Measurements from ENCODE around the gene FOXP1.

FOXP1 gene

GRCh38 chr3:71515636-71516365 lies 67.7 kb downstream of the FOXP1 start:
- Histone ChIP-seq H3K9ac (ENCODE audit: low read length) (no peak overlapping the region), H2AFZ (ENCODE audit: low read depth, low read length, severe bottlenecking) (no peak overlapping the region), H3K9me2 (replicated peaks; ENCODE audit: insufficient read depth, low read length) (no peaks in the 10 kb centered on the region), H3K4me2 (ENCODE audit: low read depth, low read length, poor library complexity, severe bottlenecking) (no peak overlapping the region), H3K27ac (ENCODE audit: low read depth, low read length) (no peak overlapping the region), H3K36me3 (ENCODE audit: low read length) (no peaks in the 10 kb centered on the region), H3K9me3 (ENCODE audit: insufficient read depth, low read length) (no peaks in the 10 kb centered on the region), H4K20me1 (ENCODE audit: low read depth, low read length) (no peaks in the 10 kb centered on the region), H3K4me3 (ENCODE audit: insufficient read depth, low read length, poor library complexity, severe bottlenecking) (no peak overlapping the region), H3F3A (ENCODE audit: insufficient read depth) (0 out of 2 replicates have a peak, but pooled peaks cover 7% of the 10 kb centered on the region), H3K27me3 (ENCODE audit: low read length) (no peaks in the 10 kb centered on the region), H3K79me2 (ENCODE audit: insufficient read depth, low read length) (no peaks in the 10 kb centered on the region)
- no peak for TF ChIP-seq CTCF (IDR thresholded peaks at IDR 0.05; ENCODE audit: insufficient read depth, low read length, poor library complexity, severe bottlenecking)
- TF ChIP-seq EZH2phosphoT487 (conservative IDR thresholded peaks at IDR 0.05; ENCODE audit: low read length): no peak

GRCh38 chr3:71514621-71515020 lies 68.9 kb downstream of the FOXP1 start:
- Histone ChIP-seq H3K9ac (ENCODE audit: low read length) (no peak overlapping the region), H3K9me3 (ENCODE audit: insufficient read depth, low read length) (no peaks in the 10 kb centered on the region), H3K4me3 (ENCODE audit: insufficient read depth, low read length, poor library complexity, severe bottlenecking) (no peak overlapping the region), H3K36me3 (ENCODE audit: low read length) (no peaks in the 10 kb centered on the region), H3K27ac (ENCODE audit: low read depth, low read length) (no peak overlapping the region), H3K79me2 (ENCODE audit: insufficient read depth, low read length) (no peaks in the 10 kb centered on the region), H3K9me2 (replicated peaks; ENCODE audit: insufficient read depth, low read length) (no peaks in the 10 kb centered on the region), H4K20me1 (ENCODE audit: low read depth, low read length) (no peaks in the 10 kb centered on the region), H2AFZ (ENCODE audit: low read depth, low read length, severe bottlenecking) (no peak overlapping the region), H3F3A (ENCODE audit: insufficient read depth) (0 out of 2 replicates have a peak, but pooled peaks cover 7% of the 10 kb centered on the region), H3K27me3 (ENCODE audit: low read length) (no peaks in the 10 kb centered on the region), H3K4me2 (ENCODE audit: low read depth, low read length, poor library complexity, severe bottlenecking) (no peak overlapping the region)
- TF ChIP-seq CTCF (IDR thresholded peaks at IDR 0.05; ENCODE audit: insufficient read depth, low read length, poor library complexity, severe bottlenecking): no peak
- no peak for TF ChIP-seq EZH2phosphoT487 (conservative IDR thresholded peaks at IDR 0.05; ENCODE audit: low read length)

- Histone ChIP-seq H3K9me3 (ENCODE audit: insufficient read depth, low read length) (no peaks in the 10 kb centered on the region), H4K20me1 (ENCODE audit: low read depth, low read length) (no peaks in the 10 kb centered on the region), H3F3A (ENCODE audit: insufficient read depth) (0 out of 2 replicates have a peak, but pooled peaks cover 7% of the 10 kb centered on the region), H3K4me3 (ENCODE audit: insufficient read depth, low read length, poor library complexity, severe bottlenecking) (no peak overlapping the region), H3K36me3 (ENCODE audit: low read length) (no peaks in the 10 kb centered on the region), H3K4me2 (ENCODE audit: low read depth, low read length, poor library complexity, severe bottlenecking) (no peak overlapping the region), H3K27ac (ENCODE audit: low read depth, low read length) (no peak overlapping the region), H2AFZ (ENCODE audit: low read depth, low read length, severe bottlenecking) (no peak overlapping the region), H3K79me2 (ENCODE audit: insufficient read depth, low read length) (no peaks in the 10 kb centered on the region), H3K9me2 (replicated peaks; ENCODE audit: insufficient read depth, low read length) (no peaks in the 10 kb centered on the region), H3K9ac (ENCODE audit: low read length) (no peak overlapping the region), H3K27me3 (ENCODE audit: low read length) (no peaks in the 10 kb centered on the region)
- TF ChIP-seq EZH2phosphoT487 (conservative IDR thresholded peaks at IDR 0.05; ENCODE audit: low read length) (no peak), CTCF (IDR thresholded peaks at IDR 0.05; ENCODE audit: insufficient read depth, low read length, poor library complexity, severe bottlenecking) (no peak)
Measured at GRCh38 chr3:71513515-71513914, 70.0 kb downstream of the FOXP1 start.

Measured in SU-DHL-6 (cell line).